ENCODE results near the gene ZNF714.

The ZNF714 gene

GRCh38 chr19:21082011-21082975, at the start of gene ZNF714:
TSS of gene ZNF714 (plus strand) at chr19:21082203. CDS start at chr19:21098269, 16,066 bp downstream.
- peak; percentile 92 for DNase-seq

- no peak for DNase-seq
These were observed 37.0 kb upstream of the ZNF714 start for GRCh38 chr19:21045028-21045427.

GRCh38 chr19:21046489-21046888, 35.5 kb upstream of the ZNF714 start:
- no peak for DNase-seq

- DNase-seq = no peak
These were observed 34.3 kb upstream of the ZNF714 start for GRCh38 chr19:21047716-21048115.

- no peak for DNase-seq
These were observed 29.1 kb upstream of the ZNF714 start for GRCh38 chr19:21052902-21053301.

GRCh38 chr19:21065336-21065735, 16.7 kb upstream of the ZNF714 start:
- DNase-seq = no peak

GRCh38 chr19:21084343-21084742, 2.3 kb downstream of the ZNF714 start:
- DNase-seq = peak; percentile 41

- no peak for DNase-seq
These were observed 5.9 kb downstream of the ZNF714 start for GRCh38 chr19:21087871-21088270.

GRCh38 chr19:21092109-21092508, 10.1 kb downstream of the ZNF714 start:
- DNase-seq = no peak

GRCh38 chr19:21094347-21095025, 12.5 kb downstream of the ZNF714 start:
- DNase-seq = no peak

- no peak for DNase-seq
These were observed 16.3 kb downstream of the ZNF714 start for GRCh38 chr19:21098291-21098690.

- DNase-seq = peak; percentile 36
These were observed 19.7 kb downstream of the ZNF714 start for GRCh38 chr19:21101521-21102242.

GRCh38 chr19:21109116-21109515, 27.1 kb downstream of the ZNF714 start:
- no peak for DNase-seq

- no peak for DNase-seq
These were observed 28.2 kb downstream of the ZNF714 start for GRCh38 chr19:21110183-21110582.

- no peak for DNase-seq
These were observed 33.4 kb downstream of the ZNF714 start for GRCh38 chr19:21115430-21115829.

- no peak for DNase-seq
These were observed 35.3 kb downstream of the ZNF714 start for GRCh38 chr19:21117041-21117907.

GRCh38 chr19:21126078-21126477, 44.1 kb downstream of the ZNF714 start:
- no peak for DNase-seq

GRCh38 chr19:21127001-21127400, 45.0 kb downstream of the ZNF714 start:
- DNase-seq = no peak

- no peak for DNase-seq
These were observed 45.9 kb downstream of the ZNF714 start for GRCh38 chr19:21127898-21128297.

GRCh38 chr19:21128901-21129698, 47.1 kb downstream of the ZNF714 start:
- no peak for DNase-seq

GRCh38 chr19:21130097-21130775, 48.2 kb downstream of the ZNF714 start:
- DNase-seq = no peak
